HL-60 (cell line): ENCODE measurements around the gene SPAG9.

Experiments used
- DNase-seq, 2 experiments: peaks; one replicate each; pipeline ENCODE4 v3.0.0-alpha.2; 2010 to 2020; ENCODE audit warnings: low read depth in 1 of 2, low spot score in 1 of 2
- H3K27ac ChIP-seq: fragments of 250-450 bp; sonication (Bioruptor Pico); replicated peaks from 2 replicates; pipeline ENCODE4 v1.5.1; 2020; ENCODE audit warnings: mild to moderate bottlenecking, moderate library complexity
- H3K27me3 ChIP-seq: fragments of 250-450 bp; sonication (Bioruptor Pico); 2 replicates; pipeline ENCODE4 v1.5.1; 2021; ENCODE audit warnings: mild to moderate bottlenecking, moderate library complexity; ENCODE audit not compliant: insufficient read depth, poor library complexity, severe bottlenecking
- H3K4me3 ChIP-seq: replicated peaks from 2 replicates; pipeline ENCODE4 v1.5.1; 2011; ENCODE audit warnings: mild to moderate bottlenecking, control low read depth, low read length; ENCODE audit not compliant: insufficient read depth
- GABPA ChIP-seq: IDR thresholded peaks from 2 replicates; pipeline ENCODE4 v1.6.1; 2012; ENCODE audit warnings: low read depth
- POLR2AphosphoS5 ChIP-seq: IDR thresholded peaks from 2 replicates; pipeline ENCODE4 v1.6.1; 2012; ENCODE audit warnings: low read depth
- SPI1 ChIP-seq: IDR thresholded peaks from 2 replicates; pipeline ENCODE4 v1.6.1; 2012; ENCODE audit warnings: low read depth, mild to moderate bottlenecking, borderline replicate concordance
- TF ChIP-seq, protein P1 (sequence below): IDR thresholded peaks from one replicate; pipeline ENCODE4 v1.5.1; 2011; ENCODE audit warnings: low read length, control low read depth, inconsistent platforms; ENCODE audit not compliant: insufficient read depth
- TF ChIP-seq, protein P2 (sequence below): IDR thresholded peaks from 2 replicates; pipeline ENCODE4 v1.6.1; 2012; ENCODE audit warnings: low read depth; ENCODE audit not compliant: insufficient replicate concordance

SPAG9 gene

DNA sequence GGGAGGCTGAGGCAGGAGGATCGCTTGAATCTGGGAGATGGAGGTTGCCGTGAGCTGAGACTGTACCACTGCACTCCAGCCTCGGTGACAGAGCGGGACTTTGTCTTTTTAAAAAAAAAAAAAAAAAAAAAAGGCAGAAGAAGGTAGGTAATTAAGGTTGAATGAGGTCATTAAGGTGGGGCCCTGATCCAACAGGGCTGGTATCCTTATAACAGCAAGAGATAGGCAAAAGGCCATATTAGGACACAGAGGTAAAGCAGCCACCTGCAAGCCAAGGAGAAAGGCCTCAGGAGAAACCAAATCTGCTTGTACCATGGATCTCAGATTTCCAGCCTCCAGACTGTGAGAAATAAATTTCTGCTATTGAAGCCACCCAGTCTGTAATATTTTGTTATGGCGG is 60.3 kb downstream of the SPAG9 start:
- Histone ChIP-seq H3K27ac (no peak overlapping the region), H3K27me3 (no peaks in the 10 kb centered on the region), H3K4me3 (no peak overlapping the region)
- TF ChIP-seq, protein P1, sequence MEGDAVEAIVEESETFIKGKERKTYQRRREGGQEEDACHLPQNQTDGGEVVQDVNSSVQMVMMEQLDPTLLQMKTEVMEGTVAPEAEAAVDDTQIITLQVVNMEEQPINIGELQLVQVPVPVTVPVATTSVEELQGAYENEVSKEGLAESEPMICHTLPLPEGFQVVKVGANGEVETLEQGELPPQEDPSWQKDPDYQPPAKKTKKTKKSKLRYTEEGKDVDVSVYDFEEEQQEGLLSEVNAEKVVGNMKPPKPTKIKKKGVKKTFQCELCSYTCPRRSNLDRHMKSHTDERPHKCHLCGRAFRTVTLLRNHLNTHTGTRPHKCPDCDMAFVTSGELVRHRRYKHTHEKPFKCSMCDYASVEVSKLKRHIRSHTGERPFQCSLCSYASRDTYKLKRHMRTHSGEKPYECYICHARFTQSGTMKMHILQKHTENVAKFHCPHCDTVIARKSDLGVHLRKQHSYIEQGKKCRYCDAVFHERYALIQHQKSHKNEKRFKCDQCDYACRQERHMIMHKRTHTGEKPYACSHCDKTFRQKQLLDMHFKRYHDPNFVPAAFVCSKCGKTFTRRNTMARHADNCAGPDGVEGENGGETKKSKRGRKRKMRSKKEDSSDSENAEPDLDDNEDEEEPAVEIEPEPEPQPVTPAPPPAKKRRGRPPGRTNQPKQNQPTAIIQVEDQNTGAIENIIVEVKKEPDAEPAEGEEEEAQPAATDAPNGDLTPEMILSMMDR = no peak
- TF ChIP-seq, protein P2, sequence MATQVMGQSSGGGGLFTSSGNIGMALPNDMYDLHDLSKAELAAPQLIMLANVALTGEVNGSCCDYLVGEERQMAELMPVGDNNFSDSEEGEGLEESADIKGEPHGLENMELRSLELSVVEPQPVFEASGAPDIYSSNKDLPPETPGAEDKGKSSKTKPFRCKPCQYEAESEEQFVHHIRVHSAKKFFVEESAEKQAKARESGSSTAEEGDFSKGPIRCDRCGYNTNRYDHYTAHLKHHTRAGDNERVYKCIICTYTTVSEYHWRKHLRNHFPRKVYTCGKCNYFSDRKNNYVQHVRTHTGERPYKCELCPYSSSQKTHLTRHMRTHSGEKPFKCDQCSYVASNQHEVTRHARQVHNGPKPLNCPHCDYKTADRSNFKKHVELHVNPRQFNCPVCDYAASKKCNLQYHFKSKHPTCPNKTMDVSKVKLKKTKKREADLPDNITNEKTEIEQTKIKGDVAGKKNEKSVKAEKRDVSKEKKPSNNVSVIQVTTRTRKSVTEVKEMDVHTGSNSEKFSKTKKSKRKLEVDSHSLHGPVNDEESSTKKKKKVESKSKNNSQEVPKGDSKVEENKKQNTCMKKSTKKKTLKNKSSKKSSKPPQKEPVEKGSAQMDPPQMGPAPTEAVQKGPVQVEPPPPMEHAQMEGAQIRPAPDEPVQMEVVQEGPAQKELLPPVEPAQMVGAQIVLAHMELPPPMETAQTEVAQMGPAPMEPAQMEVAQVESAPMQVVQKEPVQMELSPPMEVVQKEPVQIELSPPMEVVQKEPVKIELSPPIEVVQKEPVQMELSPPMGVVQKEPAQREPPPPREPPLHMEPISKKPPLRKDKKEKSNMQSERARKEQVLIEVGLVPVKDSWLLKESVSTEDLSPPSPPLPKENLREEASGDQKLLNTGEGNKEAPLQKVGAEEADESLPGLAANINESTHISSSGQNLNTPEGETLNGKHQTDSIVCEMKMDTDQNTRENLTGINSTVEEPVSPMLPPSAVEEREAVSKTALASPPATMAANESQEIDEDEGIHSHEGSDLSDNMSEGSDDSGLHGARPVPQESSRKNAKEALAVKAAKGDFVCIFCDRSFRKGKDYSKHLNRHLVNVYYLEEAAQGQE = no peak
- TF ChIP-seq GABPA (no peak), POLR2AphosphoS5 (no peak), SPI1 (no peak)
- no peak for DNase-seq

DNA sequence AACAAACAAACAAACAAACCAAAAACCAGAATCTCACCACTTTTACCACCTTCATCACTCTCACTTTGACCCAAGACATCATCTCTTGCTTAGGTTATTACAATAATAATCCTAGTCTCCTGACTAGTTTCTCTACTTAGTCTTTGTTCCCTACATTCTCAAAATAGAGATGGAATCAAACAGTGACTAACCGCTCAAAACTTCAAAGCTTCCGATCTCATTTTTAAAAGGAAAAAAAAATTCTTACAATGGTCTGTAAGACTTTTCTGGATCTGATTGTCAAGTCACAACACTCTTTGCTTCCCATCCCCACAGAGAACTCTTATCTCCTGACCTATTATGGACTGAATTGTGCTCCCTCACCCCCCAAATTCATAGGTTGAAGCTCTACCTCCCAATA is 60.9 kb downstream of the SPAG9 start:
- TF ChIP-seq SPI1 = no peak
- no peak for TF ChIP-seq POLR2AphosphoS5
- TF ChIP-seq, protein P2 = no peak
- TF ChIP-seq, protein P1 = no peak
- TF ChIP-seq GABPA = no peak
- DNase-seq = no peak
- Histone ChIP-seq H3K27ac (no peak overlapping the region), H3K4me3 (no peak overlapping the region), H3K27me3 (no peaks in the 10 kb centered on the region)

DNA sequence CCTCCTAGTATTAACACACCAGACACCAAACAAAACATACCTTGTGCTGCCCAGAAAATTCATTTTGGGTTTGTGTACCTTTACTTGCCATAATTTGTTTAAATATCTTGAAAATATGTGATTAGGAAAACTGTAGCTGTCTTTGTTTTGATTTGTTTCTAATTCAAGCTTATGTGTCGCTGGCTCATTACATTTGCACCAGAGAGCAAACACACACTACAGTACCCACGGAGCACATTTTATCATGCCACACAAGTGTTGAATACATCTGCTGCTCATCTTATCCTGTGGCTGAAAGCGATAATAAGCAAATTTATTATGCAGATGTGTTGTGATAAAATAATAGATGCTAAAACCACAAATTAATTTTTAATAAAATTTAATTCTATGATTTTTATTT is 63.1 kb downstream of the SPAG9 start:
- no peak overlapping the region for H3K4me3 ChIP-seq
- 0 out of 2 replicates have a peak overlapping the region, but pooled peaks have one; percentile 7 for H3K27ac ChIP-seq
- TF ChIP-seq, protein P1 = no peak
- TF ChIP-seq, protein P2 = no peak
- no peak for TF ChIP-seq POLR2AphosphoS5
- no peak for TF ChIP-seq GABPA
- no peak for TF ChIP-seq SPI1
- DNase-seq = no peak
- H3K27me3 ChIP-seq = no peaks in the 10 kb centered on the region
